Thyroid gland (tissue), 4 donors: ENCODE measurements around the gene GAL3ST2. TPM values are rescaled to one million over a fixed set of nuclear protein-coding genes. Genes with fewer than 3 reads are reported as not detected.

Source experiments
- DNase-seq, 2 donors: peaks; one replicate each; pipeline ENCODE4 v3.0.0-alpha.2; 2019
- H3K27ac ChIP-seq, 3 donors: fragments of 200-600 bp; sonication (generic); 1 replicate in 2 of 3; 2 replicates in 1 of 3; pipeline ENCODE4 v1.5.1; 2016 to 2019; ENCODE audit warnings: mild to moderate bottlenecking in 1 of 3, moderate library complexity in 1 of 3
- H3K27me3 ChIP-seq: fragments of 200-600 bp; sonication (generic); one replicate; pipeline ENCODE4 v1.5.1; 2019
- H3K36me3 ChIP-seq, 2 donors: fragments of 200-600 bp; sonication (generic); one replicate each; pipeline ENCODE4 v1.5.1; 2016 to 2019
- H3K4me1 ChIP-seq, 2 donors: fragments of 200-600 bp; sonication (generic); one replicate each; pipeline ENCODE4 v1.5.1; 2017 to 2019
- H3K4me3 ChIP-seq, 3 donors: fragments of 200-600 bp; sonication (generic); replicated peaks in 1 of 3; 1 replicate in 2 of 3; 2 replicates in 1 of 3; pipeline ENCODE4 v1.5.1; 2016; ENCODE audit warnings: mild to moderate bottlenecking in 1 of 3
- H3K9me3 ChIP-seq: fragments of 200-600 bp; sonication (generic); one replicate; pipeline ENCODE4 v1.5.1; 2017
- POLR2A ChIP-seq, 2 donors: fragments of 450-650 bp; IDR thresholded peaks; one replicate each; pipeline ENCODE4 v1.6.1; 2017; ENCODE audit warnings: antibody characterized with exemption in 2 of 2, mild to moderate bottlenecking in 2 of 2, moderate library complexity in 1 of 2
- WGBS, 2 donors: methylation state at CpG; one replicate each; pipeline ENCODE4 v1.1.5; 2017; 5-methylcytosine and 5-hydroxymethylcytosine counted together
- intact Hi-C: fragments of 100-400 bp; cut with DNase I; formaldehyde crosslinking; loops from one replicate; pipeline ENCODE4 v1.15.1; 2023
- total RNA-seq, 4 donors: library from RNA; depleted of rRNA; stranded (reverse); fragments of >200 nt; gene quantifications; one replicate each; pipeline ENCODE4 v1.2.3, GENCODE V29; 2016
- TF ChIP-seq, protein P1 (sequence below), 6 experiments: fragments of 200-600 bp in 3 of 6; fragments of 450-650 bp in 3 of 6; sonication (generic) in 3 of 6; IDR thresholded peaks; one replicate each; pipeline ENCODE4 v1.5.1; 2016 to 2019; ENCODE audit warnings: antibody characterized with exemption in 6 of 6, mild to moderate bottlenecking in 2 of 6, inconsistent platforms in 1 of 6, moderate library complexity in 1 of 6

The GAL3ST2 gene
- total RNA-seq, 4 donors from 2014 or later = not detected

DNA sequence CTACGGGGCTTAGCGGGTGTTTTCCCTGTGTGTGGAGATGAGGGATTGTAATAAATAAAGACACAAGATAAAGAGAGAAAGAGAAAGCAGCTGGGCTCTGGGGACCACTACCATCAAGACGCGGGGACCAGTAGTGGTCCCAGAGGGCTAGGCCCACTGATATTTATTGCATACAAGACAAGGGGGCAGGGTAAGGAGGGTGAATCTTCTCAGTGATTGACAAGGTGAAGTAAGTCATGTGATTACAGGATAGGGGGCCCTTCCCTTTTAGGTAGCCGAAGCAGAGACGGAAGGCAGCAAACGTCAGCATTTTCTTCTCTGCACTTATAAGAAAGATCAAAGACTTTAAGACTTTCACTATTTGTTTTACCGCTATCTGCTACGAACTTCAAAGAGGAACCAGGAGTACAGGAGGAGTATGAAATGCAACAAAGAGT, 4.5 kb upstream of the GAL3ST2 start:
- 52 to 54% methylated on average over 9 of the region's 9 CpGs for WGBS, 2 donors
- peaks cover 0 to 9% of the 10 kb centered on the region in 2 donors for H3K4me1 ChIP-seq
- H3K4me3 ChIP-seq = no peak overlapping the region
- H3K27ac ChIP-seq = no peak overlapping the region
- H3K9me3 ChIP-seq = no peaks in the 10 kb centered on the region
- DNase-seq = no peak
- no peaks in the 10 kb centered on the region for H3K36me3 ChIP-seq
- H3K27me3 ChIP-seq = no peaks in the 10 kb centered on the region
- intact Hi-C loops = no loop called here
- TF ChIP-seq, protein P1, sequence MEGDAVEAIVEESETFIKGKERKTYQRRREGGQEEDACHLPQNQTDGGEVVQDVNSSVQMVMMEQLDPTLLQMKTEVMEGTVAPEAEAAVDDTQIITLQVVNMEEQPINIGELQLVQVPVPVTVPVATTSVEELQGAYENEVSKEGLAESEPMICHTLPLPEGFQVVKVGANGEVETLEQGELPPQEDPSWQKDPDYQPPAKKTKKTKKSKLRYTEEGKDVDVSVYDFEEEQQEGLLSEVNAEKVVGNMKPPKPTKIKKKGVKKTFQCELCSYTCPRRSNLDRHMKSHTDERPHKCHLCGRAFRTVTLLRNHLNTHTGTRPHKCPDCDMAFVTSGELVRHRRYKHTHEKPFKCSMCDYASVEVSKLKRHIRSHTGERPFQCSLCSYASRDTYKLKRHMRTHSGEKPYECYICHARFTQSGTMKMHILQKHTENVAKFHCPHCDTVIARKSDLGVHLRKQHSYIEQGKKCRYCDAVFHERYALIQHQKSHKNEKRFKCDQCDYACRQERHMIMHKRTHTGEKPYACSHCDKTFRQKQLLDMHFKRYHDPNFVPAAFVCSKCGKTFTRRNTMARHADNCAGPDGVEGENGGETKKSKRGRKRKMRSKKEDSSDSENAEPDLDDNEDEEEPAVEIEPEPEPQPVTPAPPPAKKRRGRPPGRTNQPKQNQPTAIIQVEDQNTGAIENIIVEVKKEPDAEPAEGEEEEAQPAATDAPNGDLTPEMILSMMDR (IDR thresholded peaks at IDR 0.05) = no peak
- TF ChIP-seq POLR2A (IDR thresholded peaks at IDR 0.05) = no peak

DNA sequence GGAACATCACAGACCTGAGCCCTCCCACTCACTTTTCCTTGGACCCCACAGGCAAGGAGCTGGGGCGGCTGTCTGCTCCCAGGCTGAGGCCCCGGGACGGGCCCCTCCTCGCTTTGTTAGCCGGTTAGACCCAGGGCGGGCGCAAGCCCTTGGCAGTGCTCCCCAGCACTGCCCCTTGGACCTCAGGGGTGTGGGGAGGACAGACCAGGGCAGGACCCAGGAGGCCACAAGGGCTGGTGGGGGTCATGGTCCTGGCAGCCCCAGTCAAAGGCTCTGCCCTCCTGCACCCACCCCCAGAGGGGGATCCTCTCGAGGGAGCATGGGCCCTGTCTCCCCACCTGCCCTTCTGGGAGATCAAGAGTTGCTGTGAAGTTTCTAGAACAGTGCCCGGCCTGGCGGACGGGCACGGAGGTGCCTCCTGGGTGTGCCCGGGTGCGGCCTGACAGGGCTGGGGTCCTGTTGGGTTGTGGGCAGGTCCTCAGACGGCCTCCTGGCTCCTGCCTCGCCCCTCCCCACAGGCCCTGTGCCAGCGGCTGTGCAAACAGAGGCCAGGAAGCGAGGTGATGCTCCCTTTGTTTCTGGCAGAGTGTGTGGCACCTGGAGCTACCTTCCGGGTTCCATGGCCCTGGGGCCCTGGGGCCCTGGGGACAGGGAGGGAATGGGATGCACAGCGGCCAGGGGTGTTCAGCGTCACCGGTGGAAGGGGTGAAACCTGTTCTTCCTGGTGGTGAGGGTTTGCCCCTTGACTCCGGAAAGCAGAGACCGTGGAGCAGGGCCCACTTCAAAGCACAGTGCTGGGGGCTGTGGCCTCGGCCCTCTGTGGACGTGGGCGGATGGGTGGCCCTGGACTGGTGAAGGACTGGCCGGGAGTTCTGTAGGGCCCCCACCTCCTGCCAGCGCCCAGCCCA, 2.9 kb upstream of the GAL3ST2 start:
- intact Hi-C loops = no loop called here
- WGBS, 2 donors = 29 to 47% methylated on average over 9 to 10 of the region's 29 CpGs
- Histone ChIP-seq H3K27me3 (no peaks in the 10 kb centered on the region), H3K27ac (no peak overlapping the region), H3K36me3 (no peaks in the 10 kb centered on the region), H3K4me3 (no peak overlapping the region), H3K9me3 (no peaks in the 10 kb centered on the region), H3K4me1 (peaks cover 0 to 9% of the 10 kb centered on the region in 2 donors)
- no peak for TF ChIP-seq POLR2A (IDR thresholded peaks at IDR 0.05)
- TF ChIP-seq, protein P1 (IDR thresholded peaks at IDR 0.05) = no peak
- DNase-seq = no peak

DNA sequence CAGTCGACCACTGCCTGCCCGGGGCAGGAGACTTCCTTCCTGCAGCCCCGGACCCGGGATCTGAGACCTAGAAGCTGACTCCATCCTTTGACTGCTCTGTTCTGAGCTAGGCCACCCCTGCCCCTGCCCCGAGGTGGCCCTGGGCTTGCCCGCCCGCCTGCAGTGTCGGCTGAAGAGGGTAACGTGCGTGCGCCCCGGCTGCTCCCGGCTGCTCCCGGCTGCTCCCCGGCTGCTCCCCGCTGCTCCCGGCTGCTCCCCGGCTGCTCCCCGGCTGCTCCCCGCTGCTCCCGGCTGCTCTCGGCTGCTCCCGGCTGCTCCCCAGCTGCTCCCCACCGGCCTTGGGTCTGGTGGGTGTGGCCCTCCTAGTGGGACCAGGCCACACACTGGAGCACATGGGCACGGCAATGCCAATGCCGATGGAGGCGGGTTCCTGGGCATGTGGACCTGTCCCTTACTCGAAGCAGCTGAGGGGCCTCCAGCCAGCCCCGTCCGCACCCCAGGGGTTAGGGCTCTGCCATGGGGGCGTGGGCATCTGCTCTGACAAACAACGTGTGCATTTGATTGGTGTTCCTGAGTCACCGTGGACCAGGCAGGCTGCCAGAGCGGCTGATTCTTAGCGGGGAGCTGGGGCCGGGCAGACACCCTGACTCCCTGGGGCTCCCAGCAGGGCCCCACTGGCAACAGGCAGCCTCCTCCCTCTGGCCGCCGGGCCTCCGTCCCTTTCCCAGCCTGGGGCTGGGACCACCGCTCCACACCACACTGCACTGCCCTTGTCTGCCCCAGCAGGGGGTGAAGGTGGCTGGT, 2.0 kb upstream of the GAL3ST2 start:
- intact Hi-C loops = no loop called here
- no peak for DNase-seq
- peaks cover 0 to 9% of the 10 kb centered on the region in 2 donors for H3K4me1 ChIP-seq
- no peak overlapping the region for H3K4me3 ChIP-seq
- WGBS, 2 donors = 85 to 90% methylated on average over 4 to 26 of the region's 40 CpGs
- H3K36me3 ChIP-seq = no peaks in the 10 kb centered on the region
- H3K9me3 ChIP-seq = no peaks in the 10 kb centered on the region
- H3K27ac ChIP-seq = no peak overlapping the region
- TF ChIP-seq, protein P1 (IDR thresholded peaks at IDR 0.05) = no peak
- no peak for TF ChIP-seq POLR2A (IDR thresholded peaks at IDR 0.05)
- no peaks in the 10 kb centered on the region for H3K27me3 ChIP-seq

DNA sequence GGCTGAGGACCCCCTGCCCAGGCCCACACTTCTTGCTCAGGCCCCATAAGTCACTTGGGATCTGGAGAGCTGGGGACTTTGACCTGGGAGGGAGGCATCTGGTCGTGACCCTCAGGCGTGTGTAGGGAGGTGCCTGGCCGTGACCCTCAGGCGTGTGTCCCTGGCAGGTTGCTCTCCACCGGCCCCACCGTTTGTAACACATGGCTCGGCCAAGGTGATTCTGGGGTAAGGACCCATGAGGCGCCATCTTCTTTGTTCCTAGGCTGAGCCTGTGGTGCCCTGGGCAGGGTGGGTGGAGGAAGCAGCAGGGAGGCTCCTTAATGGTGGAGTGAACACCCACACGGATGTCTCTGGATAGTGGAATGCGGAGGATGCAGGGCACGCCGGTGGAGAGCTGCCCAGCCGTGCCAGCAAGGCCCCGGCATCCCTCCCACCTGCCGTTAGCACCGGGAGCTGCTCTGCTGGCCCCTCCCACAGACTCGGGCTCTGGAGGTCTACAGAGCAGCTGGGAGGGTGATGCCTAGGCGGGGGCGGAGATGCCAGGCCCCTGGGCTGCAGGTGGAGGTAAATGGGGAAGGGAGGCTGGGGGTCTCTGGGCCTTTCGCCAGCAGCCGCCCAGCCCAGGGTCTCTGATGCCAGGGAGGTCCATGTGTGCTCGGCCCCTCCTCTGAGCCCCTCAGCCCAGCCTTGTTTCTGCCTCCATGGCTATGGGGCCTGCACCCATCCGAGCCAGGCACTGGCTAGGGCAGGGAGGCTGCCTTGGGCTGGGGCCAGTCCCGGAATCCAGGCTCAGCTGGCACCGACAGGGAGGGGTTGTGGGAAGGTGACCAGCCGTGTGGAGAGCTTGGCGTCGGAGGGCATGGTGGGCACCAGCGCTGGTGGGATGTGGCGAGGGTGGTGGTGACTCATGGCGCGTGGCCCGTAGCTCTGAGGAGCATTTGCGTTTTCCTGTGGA, 1.1 kb upstream of the GAL3ST2 start:
- intact Hi-C loops = no loop called here
- H3K27me3 ChIP-seq = no peaks in the 10 kb centered on the region

More for the DNA sequence above, 1.1 kb upstream of the GAL3ST2 start:
- TF ChIP-seq, protein P1 (IDR thresholded peaks at IDR 0.05) = no peak
- no peak for TF ChIP-seq POLR2A (IDR thresholded peaks at IDR 0.05)
- no peak overlapping the region for H3K4me3 ChIP-seq
- no peak overlapping the region for H3K27ac ChIP-seq
- no peaks in the 10 kb centered on the region for H3K36me3 ChIP-seq
- H3K9me3 ChIP-seq = no peaks in the 10 kb centered on the region
- WGBS, 2 donors = 79 to 83% methylated on average over 19 to 29 of the region's 34 CpGs
- DNase-seq = no peak
- H3K4me1 ChIP-seq = peaks cover 0 to 9% of the 10 kb centered on the region in 2 donors
